ENCODE measurements around the gene GATA2. TPM values are rescaled to one million over a fixed set of nuclear protein-coding genes. Genes with fewer than 3 reads are reported as not detected.

Gene GATA2
- total RNA-seq, 1 donor from 2014 or later = 1.7 TPM

- TF ChIP-seq CTCF (IDR thresholded peaks at IDR 0.05; ENCODE audit: unreplicated experiment) = no peak
- Mint-ChIP-seq H3K36me3 (ENCODE audit: insufficient read depth) (no peaks in the 10 kb centered on the region), H3K4me3 (ENCODE audit: low read depth) (no peak overlapping the region), H3K9me3 (ENCODE audit: low read depth) (peaks cover 5% of the 10 kb centered on the region), H3K27me3 (peaks cover 28% of the 10 kb centered on the region), H3K27ac (peak overlapping the region; percentile 78), H3K4me1 (ENCODE audit: low read depth) (peaks cover 35% of the 10 kb centered on the region)
- no peak for DNase-seq (ENCODE audit: low spot score, unreplicated experiment)
Measured at GRCh38 chr3:128436214-128436613, 56.8 kb downstream of the GATA2 start.

GRCh38 chr3:128435561-128435960 is 57.4 kb downstream of the GATA2 start:
- Mint-ChIP-seq H3K27ac (peak overlapping the region; percentile 78), H3K36me3 (ENCODE audit: insufficient read depth) (no peaks in the 10 kb centered on the region), H3K4me1 (ENCODE audit: low read depth) (peaks cover 35% of the 10 kb centered on the region), H3K9me3 (ENCODE audit: low read depth) (peaks cover 5% of the 10 kb centered on the region), H3K27me3 (peaks cover 34% of the 10 kb centered on the region), H3K4me3 (ENCODE audit: low read depth) (no peak overlapping the region)
- TF ChIP-seq CTCF (IDR thresholded peaks at IDR 0.05; ENCODE audit: unreplicated experiment) = no peak
- no peak for DNase-seq (ENCODE audit: low spot score, unreplicated experiment)

- Mint-ChIP-seq H3K27ac (peak overlapping the region; percentile 89), H3K4me3 (ENCODE audit: low read depth) (no peak overlapping the region), H3K4me1 (ENCODE audit: low read depth) (peaks cover 35% of the 10 kb centered on the region), H3K9me3 (ENCODE audit: low read depth) (peaks cover 5% of the 10 kb centered on the region), H3K27me3 (peaks cover 36% of the 10 kb centered on the region), H3K36me3 (ENCODE audit: insufficient read depth) (no peaks in the 10 kb centered on the region)
- TF ChIP-seq CTCF (IDR thresholded peaks at IDR 0.05; ENCODE audit: unreplicated experiment) = no peak
- DNase-seq (ENCODE audit: low spot score, unreplicated experiment) = peak; percentile 34
Measured at GRCh38 chr3:128435058-128435457, 57.9 kb downstream of the GATA2 start.

GRCh38 chr3:128434524-128434923 is 58.5 kb downstream of the GATA2 start:
- Mint-ChIP-seq H3K4me3 (ENCODE audit: low read depth) (no peak overlapping the region), H3K36me3 (ENCODE audit: insufficient read depth) (no peaks in the 10 kb centered on the region), H3K4me1 (ENCODE audit: low read depth) (peaks cover 35% of the 10 kb centered on the region), H3K27ac (no peak overlapping the region), H3K27me3 (peaks cover 36% of the 10 kb centered on the region), H3K9me3 (ENCODE audit: low read depth) (peaks cover 5% of the 10 kb centered on the region)
- no peak for TF ChIP-seq CTCF (IDR thresholded peaks at IDR 0.05; ENCODE audit: unreplicated experiment)
- DNase-seq (ENCODE audit: low spot score, unreplicated experiment) = no peak

- Mint-ChIP-seq H3K27ac (no peak overlapping the region), H3K36me3 (ENCODE audit: insufficient read depth) (no peaks in the 10 kb centered on the region), H3K9me3 (ENCODE audit: low read depth) (peaks cover 5% of the 10 kb centered on the region), H3K4me3 (ENCODE audit: low read depth) (peak overlapping the region; percentile 33), H3K27me3 (peaks cover 33% of the 10 kb centered on the region), H3K4me1 (ENCODE audit: low read depth) (peaks cover 35% of the 10 kb centered on the region)
- TF ChIP-seq CTCF (IDR thresholded peaks at IDR 0.05; ENCODE audit: unreplicated experiment) = no peak
- no peak for DNase-seq (ENCODE audit: low spot score, unreplicated experiment)
Measured at GRCh38 chr3:128433837-128434165, 59.2 kb downstream of the GATA2 start.

All from progenitor cell of endocrine pancreas (in vitro differentiated cells).